Caco-2 (cell line): ENCODE measurements around the gene PPFIA3. TPM values are rescaled to one million over a fixed set of nuclear protein-coding genes. Genes with fewer than 3 reads are reported as not detected.
"Not testable (repeated sequence)": the region's sequence is repeated elsewhere in the genome, so short reads cannot be mapped to it uniquely, and the experiment has no call there.

Source experiments
- BruUV-seq: library from RNA; stranded (reverse); fragments of 400-500 nt; replicated peaks from 2 replicates; lab custom pipeline; 2021; lab: Mats Ljungman, UMichigan
- CTCF ChIA-PET: fragments of 300-600 bp; sonication (Branson Sonifier 250); formaldehyde crosslinking; loops from one replicate; lab custom pipeline; 2022; ENCODE audit warnings: antibody characterized with exemption; lab: Charles Lee
- POLR2A ChIA-PET: fragments of 300-600 bp; sonication (Branson Sonifier 250); formaldehyde crosslinking; loops from one replicate; lab custom pipeline; 2022; ENCODE audit warnings: antibody characterized with exemption; lab: Charles Lee
- DNase-seq, 2 experiments: peaks; one replicate each; pipeline versions ENCODE4 v3.0.0 to v3.0.0-alpha.2; 2020 to 2022
- H3K27me3 ChIP-seq: replicated peaks from 2 replicates; pipeline ENCODE4 v1.6.0; 2011; ENCODE audit warnings: low read length; ENCODE audit not compliant: control insufficient read depth, insufficient read depth
- H3K36me3 ChIP-seq: 2 replicates; pipeline ENCODE4 v1.5.1; 2011; ENCODE audit warnings: low read length; ENCODE audit not compliant: control insufficient read depth, insufficient read depth
- H3K4me1 ChIP-seq: fragments of 250-450 bp; sonication (Bioruptor Pico); 2 replicates; pipeline ENCODE4 v1.5.1; 2020; ENCODE audit warnings: mild to moderate bottlenecking
- H3K4me3 ChIP-seq: 2 replicates; pipeline ENCODE4 v1.5.1; 2011; ENCODE audit warnings: low read depth, mild to moderate bottlenecking, control low read depth, low read length
- H3K9me3 ChIP-seq: fragments of 250-450 bp; sonication (Bioruptor Pico); 2 replicates; pipeline ENCODE4 v1.5.1; 2020; ENCODE audit warnings: mild to moderate bottlenecking, moderate library complexity
- H3K27ac Mint-ChIP-seq: one replicate; pipeline ENCODE4 v1.8.0; 2022; ENCODE audit warnings: mixed read lengths; ENCODE audit not compliant: unreplicated experiment
- H3K27me3 Mint-ChIP-seq: one replicate; pipeline ENCODE4 v1.8.0; 2022; ENCODE audit warnings: mixed read lengths; ENCODE audit not compliant: insufficient read depth, unreplicated experiment
- H3K36me3 Mint-ChIP-seq: one replicate; pipeline ENCODE4 v1.8.0; 2022; ENCODE audit warnings: mild to moderate bottlenecking, mixed read lengths; ENCODE audit not compliant: insufficient read depth, unreplicated experiment
- H3K4me1 Mint-ChIP-seq: one replicate; pipeline ENCODE4 v1.8.0; 2022; ENCODE audit warnings: low read depth, mixed read lengths; ENCODE audit not compliant: unreplicated experiment
- H3K4me3 Mint-ChIP-seq: one replicate; pipeline ENCODE4 v1.8.0; 2022; ENCODE audit warnings: mild to moderate bottlenecking, moderate library complexity, mixed read lengths; ENCODE audit not compliant: unreplicated experiment
- H3K9me3 Mint-ChIP-seq: one replicate; pipeline ENCODE4 v1.8.0; 2022; ENCODE audit warnings: mixed read lengths; ENCODE audit not compliant: unreplicated experiment
- intact Hi-C: fragments of 100-400 bp; cut with micrococcal nuclease; formaldehyde crosslinking; loops from one replicate; pipeline ENCODE4 v1.10.0; 2022; ENCODE audit not compliant: unreplicated experiment
- total RNA-seq: library from RNA; stranded (reverse); gene quantifications from 2 replicates; pipeline ENCODE4 v1.2.3, GENCODE V29; 2022
- TF ChIP-seq, protein P1 (sequence below), 2 experiments: fragments of 200-600 bp in 1 of 2; IDR thresholded peaks; 1 replicate in 1 of 2; 2 replicates in 1 of 2; pipeline versions ENCODE4 v1.5.1 to v1.8.0; 2011 to 2022; ENCODE audit warnings: antibody characterized with exemption in 1 of 2, control low read depth in 1 of 2, inconsistent platforms in 1 of 2, low read depth in 1 of 2, low read length in 1 of 2, mild to moderate bottlenecking in 1 of 2, moderate library complexity in 1 of 2; ENCODE audit not compliant: insufficient read depth in 1 of 2, severe bottlenecking in 1 of 2, unreplicated experiment in 1 of 2

PPFIA3 gene
- total RNA-seq, 1 experiment from 2014 or later: 11.8 TPM

DNA sequence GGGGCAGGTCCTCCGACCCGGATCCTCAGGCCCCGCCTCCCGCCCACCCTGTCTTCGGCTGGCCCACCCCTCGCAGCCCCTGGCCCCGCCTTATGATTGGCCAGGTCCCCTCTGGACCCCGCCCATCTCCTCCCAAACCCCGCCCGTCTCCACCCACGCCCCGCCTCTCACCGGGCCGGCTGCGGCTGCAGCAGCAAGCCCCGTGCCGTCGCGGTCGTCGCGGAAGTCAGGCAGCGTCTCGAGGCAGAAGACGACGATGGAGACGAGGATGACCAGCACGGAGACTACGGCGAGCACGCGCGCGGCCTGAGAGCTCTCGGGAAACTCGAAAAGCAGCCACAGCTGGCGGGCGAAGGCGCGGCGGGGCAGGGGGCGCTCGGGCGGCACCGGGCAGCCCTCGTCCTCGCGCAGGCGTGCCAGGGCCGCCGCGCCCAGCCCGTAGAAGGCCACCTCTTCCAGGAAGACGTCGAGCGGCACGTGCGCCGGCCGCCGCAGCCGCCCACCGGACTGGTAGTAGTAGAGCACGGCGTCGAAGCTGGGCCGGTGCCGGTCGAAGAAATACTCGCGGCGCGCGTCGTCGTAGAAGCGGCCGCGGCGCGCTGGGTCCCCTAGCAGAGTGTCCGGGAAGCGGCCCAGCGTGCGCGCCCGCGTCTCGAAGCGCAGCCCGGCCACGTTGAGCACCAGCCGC is 47.3 kb upstream of the PPFIA3 start:
- Histone ChIP-seq H3K4me1 (peaks cover 17% of the 10 kb centered on the region), H3K9me3 (no peaks in the 10 kb centered on the region), H3K36me3 (no peaks in the 10 kb centered on the region), H3K4me3 (peak overlapping the region; percentile 55), H3K27me3 (no peaks in the 10 kb centered on the region)
- DNase-seq: peak; percentile 88 to 92
- CTCF ChIA-PET: interaction anchor here (0.6 to 1.0 kb wide), 4 partner anchors 78 to 1497 kb away, joined by 3 to 4 read pairs (median 3); partner anchors contain the start of gene RUVBL2
- intact Hi-C loops: loop anchor here (5.0 kb wide), 2 partner anchors 80 to 285 kb away; partner anchors contain the start of genes GYS1 and RUVBL2
- peaks cover 19% of the 10 kb centered on the region for H3K36me3 Mint-ChIP-seq
- H3K27me3 Mint-ChIP-seq: no peaks in the 10 kb centered on the region
- H3K27ac Mint-ChIP-seq: peak overlapping the region; percentile 83
- peaks cover 25% of the 10 kb centered on the region for H3K4me1 Mint-ChIP-seq
- H3K9me3 Mint-ChIP-seq: peaks cover 22% of the 10 kb centered on the region
- TF ChIP-seq, protein P1, sequence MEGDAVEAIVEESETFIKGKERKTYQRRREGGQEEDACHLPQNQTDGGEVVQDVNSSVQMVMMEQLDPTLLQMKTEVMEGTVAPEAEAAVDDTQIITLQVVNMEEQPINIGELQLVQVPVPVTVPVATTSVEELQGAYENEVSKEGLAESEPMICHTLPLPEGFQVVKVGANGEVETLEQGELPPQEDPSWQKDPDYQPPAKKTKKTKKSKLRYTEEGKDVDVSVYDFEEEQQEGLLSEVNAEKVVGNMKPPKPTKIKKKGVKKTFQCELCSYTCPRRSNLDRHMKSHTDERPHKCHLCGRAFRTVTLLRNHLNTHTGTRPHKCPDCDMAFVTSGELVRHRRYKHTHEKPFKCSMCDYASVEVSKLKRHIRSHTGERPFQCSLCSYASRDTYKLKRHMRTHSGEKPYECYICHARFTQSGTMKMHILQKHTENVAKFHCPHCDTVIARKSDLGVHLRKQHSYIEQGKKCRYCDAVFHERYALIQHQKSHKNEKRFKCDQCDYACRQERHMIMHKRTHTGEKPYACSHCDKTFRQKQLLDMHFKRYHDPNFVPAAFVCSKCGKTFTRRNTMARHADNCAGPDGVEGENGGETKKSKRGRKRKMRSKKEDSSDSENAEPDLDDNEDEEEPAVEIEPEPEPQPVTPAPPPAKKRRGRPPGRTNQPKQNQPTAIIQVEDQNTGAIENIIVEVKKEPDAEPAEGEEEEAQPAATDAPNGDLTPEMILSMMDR (IDR thresholded peaks at IDR 0.05; ENCODE audit: insufficient read depth in 1 of 2, low read depth in 1 of 2, low read length in 1 of 2, severe bottlenecking in 1 of 2, unreplicated experiment in 1 of 2): no peak
- POLR2A ChIA-PET: no interaction called here
- BruUV-seq: no TSS peak
- peak overlapping the region; percentile 78 for H3K4me3 Mint-ChIP-seq

GRCh38 chr19:49073514-49074378 is 45.6 kb upstream of the PPFIA3 start:
- intact Hi-C loops: loop anchor here (1.0 to 5.0 kb wide), 3 partner anchors 56 to 286 kb away; partner anchors contain the start of genes GYS1, LHB and RUVBL2
- H3K4me1 Mint-ChIP-seq: peaks cover 17% of the 10 kb centered on the region
- peaks cover 15% of the 10 kb centered on the region for H3K9me3 Mint-ChIP-seq
- no TSS peak for BruUV-seq
- TF ChIP-seq, protein P1 (IDR thresholded peaks at IDR 0.05; ENCODE audit: insufficient read depth in 1 of 2, low read depth in 1 of 2, low read length in 1 of 2, severe bottlenecking in 1 of 2, unreplicated experiment in 1 of 2): peak; percentile 44 to 53
- H3K4me3 Mint-ChIP-seq: peak overlapping the region; percentile 78
- H3K36me3 ChIP-seq: no peaks in the 10 kb centered on the region
- no peaks in the 10 kb centered on the region for H3K27me3 ChIP-seq
- H3K36me3 Mint-ChIP-seq: peaks cover 19% of the 10 kb centered on the region
- peaks cover 11% of the 10 kb centered on the region for H3K4me1 ChIP-seq
- peak; percentile 59 to 72 for DNase-seq
- POLR2A ChIA-PET: interaction anchor here (0.7 to 1.3 kb wide), 2 partner anchors 9 to 54 kb away, joined by 3 to 7 read pairs; partner anchors contain the start of gene NTF4
- no peaks in the 10 kb centered on the region for H3K9me3 ChIP-seq
- CTCF ChIA-PET: interaction anchor here (0.6 to 1.8 kb wide), 15 partner anchors 9 to 155 kb away, joined by 3 to 16 read pairs (median 8); partner anchors contain the start of genes CGB7, GYS1, NTF4 and RUVBL2
- no peaks in the 10 kb centered on the region for H3K27me3 Mint-ChIP-seq
- peak overlapping the region; percentile 60 for H3K27ac Mint-ChIP-seq
- no peak overlapping the region for H3K4me3 ChIP-seq

DNA sequence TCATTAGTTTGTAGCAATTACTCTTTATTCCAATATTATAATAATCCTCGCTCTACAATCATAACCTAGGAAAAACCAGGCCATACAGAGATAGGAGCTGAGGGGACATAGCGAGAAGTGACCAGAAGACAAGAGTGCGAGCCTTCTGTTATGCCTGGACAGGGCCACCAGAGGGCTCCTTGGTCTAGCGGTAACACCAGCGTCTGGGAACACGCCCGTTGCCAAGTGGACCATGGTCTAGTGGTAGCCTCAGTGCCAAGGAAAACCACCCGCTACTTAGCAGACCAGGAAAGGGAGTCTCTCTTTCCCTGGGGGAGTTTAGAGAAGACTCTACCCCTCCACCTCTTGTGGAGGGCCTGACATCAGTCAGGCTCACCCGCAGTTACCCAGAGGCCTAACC is 44.5 kb upstream of the PPFIA3 start:
- ChIA-PET CTCF (interaction anchor here (0.7 to 1.8 kb wide), 7 partner anchors 10 to 267 kb away, joined by 3 to 16 read pairs (median 8); partner anchors contain the start of gene NTF4), POLR2A (interaction anchor here (1.3 kb wide), 1 partner anchor 10 kb away, joined by 7 read pairs; the partner anchor contains the start of gene NTF4)
- BruUV-seq, H3K27me3 Mint-ChIP-seq, H3K4me3 ChIP-seq, H3K36me3 ChIP-seq, H3K27ac Mint-ChIP-seq, H3K4me3 Mint-ChIP-seq, H3K9me3 Mint-ChIP-seq, H3K27me3 ChIP-seq, H3K9me3 ChIP-seq: not testable (repeated sequence)
- H3K4me1 ChIP-seq: peaks cover 11% of the 10 kb centered on the region
- intact Hi-C loops: loop anchor here (1.0 to 5.0 kb wide), 3 partner anchors 58 to 288 kb away; partner anchors contain the start of genes GYS1, LHB and RUVBL2
- TF ChIP-seq, protein P1 (IDR thresholded peaks at IDR 0.05; ENCODE audit: insufficient read depth in 1 of 2, low read depth in 1 of 2, low read length in 1 of 2, severe bottlenecking in 1 of 2, unreplicated experiment in 1 of 2): peak; percentile 37 to 59
- H3K4me1 Mint-ChIP-seq: peaks cover 15% of the 10 kb centered on the region
- peaks cover 15% of the 10 kb centered on the region for H3K36me3 Mint-ChIP-seq
- peak; percentile 56 to 68 for DNase-seq
